ENCODE measurements around the gene PLEKHA7. TPM values are rescaled to one million over a fixed set of nuclear protein-coding genes. Genes with fewer than 3 reads are reported as not detected.

The PLEKHA7 gene
- total and polyA plus RNA-seq, 2 donors: 2.0 to 7.3 TPM

- peaks cover 0 to 3% of the 10 kb centered on the region in 2 donors for H3K4me1 ChIP-seq (ENCODE audit: control insufficient read depth in 2 of 2, insufficient read depth in 2 of 2, low read length in 2 of 2)
- peaks cover 40 to 63% of the 10 kb centered on the region in 2 donors for H3K27me3 ChIP-seq (ENCODE audit: control insufficient read depth in 2 of 2, insufficient read depth in 1 of 2, low read length in 1 of 2)
- WGBS: 93% methylated on average over 9 of the region's 9 CpGs
- no peak overlapping the region for H3K4me3 ChIP-seq (ENCODE audit: low read length in 2 of 2)
- DNase-seq (ENCODE audit: low read depth in 6 of 9, low spot score in 9 of 9): no peak
- H3K9me3 ChIP-seq (ENCODE audit: control insufficient read depth in 2 of 2, insufficient read depth in 1 of 2, low read length in 1 of 2): no peaks in the 10 kb centered on the region
- no peak overlapping the region for H3K27ac ChIP-seq (ENCODE audit: low read depth in 1 of 2, low read length in 1 of 2)
- H3K36me3 ChIP-seq (ENCODE audit: control insufficient read depth in 2 of 2, insufficient read depth in 2 of 2, low read length in 1 of 2): no peaks in the 10 kb centered on the region
Observed at GRCh38 chr11:16926883-16927626, 87.2 kb downstream of the PLEKHA7 start.

- peaks cover 0 to 3% of the 10 kb centered on the region in 2 donors for H3K4me1 ChIP-seq (ENCODE audit: control insufficient read depth in 2 of 2, insufficient read depth in 2 of 2, low read length in 2 of 2)
- H3K9me3 ChIP-seq (ENCODE audit: control insufficient read depth in 2 of 2, insufficient read depth in 1 of 2, low read length in 1 of 2): no peaks in the 10 kb centered on the region
- peak overlapping the region in 1 of 2 donors; percentile 27 for H3K4me3 ChIP-seq (ENCODE audit: low read length in 2 of 2)
- WGBS: 2% methylated on average over 52 of the region's 52 CpGs
- H3K27ac ChIP-seq (ENCODE audit: low read depth in 1 of 2, low read length in 1 of 2): no peak overlapping the region
- H3K27me3 ChIP-seq (ENCODE audit: control insufficient read depth in 2 of 2, insufficient read depth in 1 of 2, low read length in 1 of 2): peaks cover 40 to 66% of the 10 kb centered on the region in 2 donors
- no peaks in the 10 kb centered on the region for H3K36me3 ChIP-seq (ENCODE audit: control insufficient read depth in 2 of 2, insufficient read depth in 2 of 2, low read length in 1 of 2)
- no peak for DNase-seq (ENCODE audit: low read depth in 6 of 9, low spot score in 9 of 9)
Observed at GRCh38 chr11:16925561-16926065, 88.6 kb downstream of the PLEKHA7 start.

DNA sequence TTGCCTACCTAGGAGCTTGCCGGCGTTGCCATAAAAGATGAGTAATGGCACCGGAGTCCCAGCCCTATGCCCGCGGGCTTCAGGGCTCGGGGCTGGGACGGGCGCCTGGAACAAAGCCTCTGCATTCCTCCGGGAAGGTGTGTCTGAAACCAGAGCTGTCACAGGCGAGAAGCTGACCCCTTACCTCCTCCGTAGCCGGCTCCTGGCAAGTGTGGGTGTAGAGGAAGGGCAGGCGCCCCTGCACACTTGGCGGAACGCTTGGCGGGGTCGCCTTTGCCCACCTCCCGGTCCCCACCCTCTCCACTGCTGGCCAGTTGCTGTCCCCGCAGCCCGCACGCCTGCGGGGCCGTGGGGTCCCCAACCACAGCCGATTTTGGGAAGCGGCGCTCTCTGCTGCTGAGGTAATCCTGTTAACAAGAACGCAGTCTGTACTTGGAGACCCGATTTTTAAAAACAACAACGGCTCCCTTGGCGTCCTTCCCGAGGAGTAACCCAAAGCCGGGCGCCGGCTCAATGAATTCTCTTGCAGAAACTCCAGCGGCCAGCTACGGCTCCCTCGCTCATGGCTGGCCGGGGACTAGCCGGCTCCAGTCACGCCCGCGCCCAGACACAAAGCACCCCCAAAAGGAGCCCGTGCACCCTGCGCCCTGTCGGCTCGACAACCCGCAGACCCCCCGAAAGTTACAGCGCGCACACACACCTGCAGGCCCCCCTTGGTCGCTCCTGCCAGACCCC, 89.2 kb downstream of the PLEKHA7 start:
- no peak for DNase-seq (ENCODE audit: low read depth in 6 of 9, low spot score in 9 of 9)
- H3K27ac ChIP-seq (ENCODE audit: low read depth in 1 of 2, low read length in 1 of 2): peak overlapping the region in 1 of 2 donors; percentile 52

DNA sequence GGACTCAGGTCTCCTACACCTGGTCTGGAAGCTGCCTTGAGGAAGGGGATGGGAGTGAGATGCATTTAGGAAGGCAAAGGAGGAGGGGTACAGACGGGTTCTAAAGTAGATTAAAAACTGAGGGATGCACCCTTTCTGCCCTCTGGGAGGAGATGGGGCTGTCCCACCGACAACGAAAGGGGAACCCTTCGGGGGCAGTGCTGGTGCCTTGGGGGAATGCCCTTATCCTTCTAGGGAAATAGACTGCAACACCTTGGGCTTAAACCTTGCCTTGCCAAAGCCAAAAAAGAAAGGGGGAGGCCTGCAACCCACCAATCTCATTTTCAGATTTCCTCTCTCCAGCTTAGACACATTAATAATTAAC, 89.8 kb downstream of the PLEKHA7 start:
- Histone ChIP-seq H3K4me1 (ENCODE audit: control insufficient read depth in 2 of 2, insufficient read depth in 2 of 2, low read length in 2 of 2) (peaks cover 0 to 3% of the 10 kb centered on the region in 2 donors), H3K9me3 (ENCODE audit: control insufficient read depth in 2 of 2, insufficient read depth in 1 of 2, low read length in 1 of 2) (no peaks in the 10 kb centered on the region), H3K36me3 (ENCODE audit: control insufficient read depth in 2 of 2, insufficient read depth in 2 of 2, low read length in 1 of 2) (no peaks in the 10 kb centered on the region), H3K4me3 (ENCODE audit: low read length in 2 of 2) (no peak overlapping the region), H3K27me3 (ENCODE audit: control insufficient read depth in 2 of 2, insufficient read depth in 1 of 2, low read length in 1 of 2) (peaks cover 40 to 67% of the 10 kb centered on the region in 2 donors), H3K27ac (ENCODE audit: low read depth in 1 of 2, low read length in 1 of 2) (peak overlapping the region in 1 of 2 donors; percentile 15)
- WGBS: 60% methylated on average over 4 of the region's 4 CpGs
- DNase-seq (ENCODE audit: low read depth in 6 of 9, low spot score in 9 of 9): no peak

More for the DNA sequence above, 89.2 kb downstream of the PLEKHA7 start:
- Histone ChIP-seq H3K27me3 (ENCODE audit: control insufficient read depth in 2 of 2, insufficient read depth in 1 of 2, low read length in 1 of 2) (peaks cover 40 to 67% of the 10 kb centered on the region in 2 donors), H3K4me3 (ENCODE audit: low read length in 2 of 2) (peak overlapping the region in 1 of 2 donors; percentile 27), H3K4me1 (ENCODE audit: control insufficient read depth in 2 of 2, insufficient read depth in 2 of 2, low read length in 2 of 2) (peaks cover 0 to 3% of the 10 kb centered on the region in 2 donors), H3K36me3 (ENCODE audit: control insufficient read depth in 2 of 2, insufficient read depth in 2 of 2, low read length in 1 of 2) (no peaks in the 10 kb centered on the region), H3K9me3 (ENCODE audit: control insufficient read depth in 2 of 2, insufficient read depth in 1 of 2, low read length in 1 of 2) (no peaks in the 10 kb centered on the region)
- 5% methylated on average over 51 of the region's 51 CpGs for WGBS

GRCh38 chr11:16923987-16924386, 90.2 kb downstream of the PLEKHA7 start:
- peaks cover 0 to 3% of the 10 kb centered on the region in 2 donors for H3K4me1 ChIP-seq (ENCODE audit: control insufficient read depth in 2 of 2, insufficient read depth in 2 of 2, low read length in 2 of 2)
- no peaks in the 10 kb centered on the region for H3K9me3 ChIP-seq (ENCODE audit: control insufficient read depth in 2 of 2, insufficient read depth in 1 of 2, low read length in 1 of 2)
- WGBS: 81% methylated on average over 4 of the region's 4 CpGs
- H3K4me3 ChIP-seq (ENCODE audit: low read length in 2 of 2): no peak overlapping the region
- no peak overlapping the region for H3K27ac ChIP-seq (ENCODE audit: low read depth in 1 of 2, low read length in 1 of 2)
- peaks cover 40 to 67% of the 10 kb centered on the region in 2 donors for H3K27me3 ChIP-seq (ENCODE audit: control insufficient read depth in 2 of 2, insufficient read depth in 1 of 2, low read length in 1 of 2)
- no peaks in the 10 kb centered on the region for H3K36me3 ChIP-seq (ENCODE audit: control insufficient read depth in 2 of 2, insufficient read depth in 2 of 2, low read length in 1 of 2)
- no peak for DNase-seq (ENCODE audit: low read depth in 6 of 9, low spot score in 9 of 9)

DNA sequence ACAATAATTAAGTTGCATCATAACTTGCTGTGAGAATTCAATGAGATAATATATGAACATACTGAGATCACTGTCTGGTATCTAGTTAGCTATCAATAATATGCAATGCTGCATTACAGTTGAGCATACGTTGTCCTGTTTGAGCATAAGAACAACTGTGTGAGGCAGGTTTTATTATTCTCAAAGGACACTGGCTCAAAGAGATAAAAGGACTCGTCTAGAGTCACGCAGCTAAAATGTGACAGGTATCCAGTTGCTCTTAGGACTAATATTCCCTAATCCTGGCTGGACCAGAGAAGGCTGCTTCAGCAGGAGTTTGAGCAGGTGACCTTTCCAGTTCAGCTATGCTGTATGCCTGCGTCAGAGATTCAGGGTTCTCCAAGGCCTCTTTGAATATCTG, 92.5 kb downstream of the PLEKHA7 start:
- no peak overlapping the region for H3K27ac ChIP-seq (ENCODE audit: low read depth in 1 of 2, low read length in 1 of 2)
- H3K4me1 ChIP-seq (ENCODE audit: control insufficient read depth in 2 of 2, insufficient read depth in 2 of 2, low read length in 2 of 2): peaks cover 0 to 3% of the 10 kb centered on the region in 2 donors
- peaks cover 33 to 53% of the 10 kb centered on the region in 2 donors for H3K27me3 ChIP-seq (ENCODE audit: control insufficient read depth in 2 of 2, insufficient read depth in 1 of 2, low read length in 1 of 2)
- no peak overlapping the region for H3K4me3 ChIP-seq (ENCODE audit: low read length in 2 of 2)
- no peaks in the 10 kb centered on the region for H3K36me3 ChIP-seq (ENCODE audit: control insufficient read depth in 2 of 2, insufficient read depth in 2 of 2, low read length in 1 of 2)
- no peaks in the 10 kb centered on the region for H3K9me3 ChIP-seq (ENCODE audit: control insufficient read depth in 2 of 2, insufficient read depth in 1 of 2, low read length in 1 of 2)
- DNase-seq (ENCODE audit: low read depth in 6 of 9, low spot score in 9 of 9): no peak
- 97% methylated on average over 4 of the region's 4 CpGs for WGBS

DNA sequence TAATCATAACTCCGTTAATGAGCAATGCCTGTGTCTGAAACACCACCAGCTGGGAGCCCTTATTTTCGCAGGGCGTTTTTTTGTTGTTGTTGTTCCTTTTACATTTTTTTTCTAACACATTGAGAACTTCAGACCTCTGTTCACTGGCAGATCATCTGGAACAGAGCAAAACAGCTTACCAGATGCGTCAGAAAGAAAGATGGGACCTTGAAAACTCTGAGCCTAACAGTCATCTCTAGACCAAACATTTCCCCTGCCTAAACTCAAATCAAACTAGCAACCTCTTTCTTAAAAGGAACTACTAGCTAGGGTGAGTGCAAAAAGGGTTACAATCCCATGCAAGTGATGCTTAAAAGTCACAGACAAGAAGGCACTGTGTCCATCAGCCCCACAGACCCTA, 93.2 kb downstream of the PLEKHA7 start:
- Histone ChIP-seq H3K36me3 (ENCODE audit: control insufficient read depth in 2 of 2, insufficient read depth in 2 of 2, low read length in 1 of 2) (no peaks in the 10 kb centered on the region), H3K27me3 (ENCODE audit: control insufficient read depth in 2 of 2, insufficient read depth in 1 of 2, low read length in 1 of 2) (peaks cover 27 to 46% of the 10 kb centered on the region in 2 donors), H3K9me3 (ENCODE audit: control insufficient read depth in 2 of 2, insufficient read depth in 1 of 2, low read length in 1 of 2) (no peaks in the 10 kb centered on the region), H3K4me1 (ENCODE audit: control insufficient read depth in 2 of 2, insufficient read depth in 2 of 2, low read length in 2 of 2) (peaks cover 0 to 3% of the 10 kb centered on the region in 2 donors), H3K4me3 (ENCODE audit: low read length in 2 of 2) (no peak overlapping the region), H3K27ac (ENCODE audit: low read depth in 1 of 2, low read length in 1 of 2) (no peak overlapping the region)
- WGBS: 98% methylated on average over 4 of the region's 4 CpGs
- DNase-seq (ENCODE audit: low read depth in 6 of 9, low spot score in 9 of 9): no peak

GRCh38 chr11:16920559-16920958, 93.7 kb downstream of the PLEKHA7 start:
- Histone ChIP-seq H3K4me1 (ENCODE audit: control insufficient read depth in 2 of 2, insufficient read depth in 2 of 2, low read length in 2 of 2) (peaks cover 0 to 3% of the 10 kb centered on the region in 2 donors), H3K27ac (ENCODE audit: low read depth in 1 of 2, low read length in 1 of 2) (no peak overlapping the region), H3K27me3 (ENCODE audit: control insufficient read depth in 2 of 2, insufficient read depth in 1 of 2, low read length in 1 of 2) (peaks cover 22 to 42% of the 10 kb centered on the region in 2 donors), H3K4me3 (ENCODE audit: low read length in 2 of 2) (no peak overlapping the region), H3K36me3 (ENCODE audit: control insufficient read depth in 2 of 2, insufficient read depth in 2 of 2, low read length in 1 of 2) (no peaks in the 10 kb centered on the region), H3K9me3 (ENCODE audit: control insufficient read depth in 2 of 2, insufficient read depth in 1 of 2, low read length in 1 of 2) (no peaks in the 10 kb centered on the region)
- DNase-seq (ENCODE audit: low read depth in 6 of 9, low spot score in 9 of 9): no peak
- WGBS: 95% methylated on average over 5 of the region's 5 CpGs

All from thymus (tissue), 11 donors.